Measurements from ENCODE around the gene MAPK8. TPM values are rescaled to one million over a fixed set of nuclear protein-coding genes. Genes with fewer than 3 reads are reported as not detected.

Gene MAPK8
- polyA plus RNA-seq, 1 of the 3 experiments (the other 2 are of a cell fraction) = 26.4 TPM

DNA sequence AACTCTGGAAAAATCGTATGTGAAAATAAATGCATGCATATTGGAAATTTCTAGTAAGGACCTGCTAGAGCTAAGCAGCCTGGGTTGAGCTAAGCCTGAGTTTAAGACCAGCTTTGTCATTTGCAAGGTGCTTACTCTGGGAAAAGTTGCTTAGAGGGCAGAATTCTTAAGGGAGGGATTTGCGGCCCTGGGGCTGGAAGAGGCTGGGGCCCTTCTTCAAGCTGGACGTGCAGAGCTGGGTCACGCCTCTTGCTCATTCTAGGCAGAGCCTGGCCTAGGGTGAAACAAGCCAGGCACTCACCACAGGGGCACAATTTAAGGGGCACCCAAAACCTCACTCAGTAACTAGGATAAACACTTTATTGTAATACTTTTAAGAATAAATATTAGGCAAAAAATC is 161.2 kb downstream of the MAPK8 start:
- Histone ChIP-seq H3K4me3 (ENCODE audit: low read depth in 2 of 2, low read length in 1 of 2) (no peak overlapping the region), H2AFZ (ENCODE audit: low read depth) (no peak overlapping the region), H3K9me2 (no peaks in the 10 kb centered on the region), H3F3A (replicated peaks; ENCODE audit: insufficient read depth) (no peaks in the 10 kb centered on the region), H3K4me2 (no peak overlapping the region), H3K27ac (ENCODE audit: low read depth in 2 of 2, low read length in 1 of 2) (no peak overlapping the region), H4K20me1 (ENCODE audit: insufficient read depth) (peaks cover 48% of the 10 kb centered on the region), H3K27me3 (ENCODE audit: insufficient read depth) (no peaks in the 10 kb centered on the region), H3K36me3 (replicated peaks in 1 of 2; ENCODE audit: control insufficient read depth in 1 of 2, insufficient read depth in 2 of 2, low read length in 1 of 2) (peaks cover 0 to 2% of the 10 kb centered on the region in 2 experiments), H3K4me1 (ENCODE audit: control insufficient read depth in 1 of 2, insufficient read depth in 2 of 2, low read depth in 1 of 2, low read length in 1 of 2) (peaks cover 0 to 66% of the 10 kb centered on the region in 2 experiments; a peak in 1 of 4 replicates), H3K9ac (no peak overlapping the region), H3K79me2 (ENCODE audit: insufficient read depth) (peaks cover 31% of the 10 kb centered on the region), H3K9me3 (no peaks in the 10 kb centered on the region)
- ChIA-PET POLR2A (no interaction called here), CTCF (interaction anchor here (1.1 to 1.7 kb wide), 2 partner anchors 23 to 189 kb away, joined by 3 to 6 read pairs; no protein-coding TSS in a partner anchor)
- DNase-seq = no peak
- WGBS (ENCODE audit: low lambda C conversion rate) = 97% methylated on average over 4 of the region's 4 CpGs
- TF ChIP-seq, protein P1, sequence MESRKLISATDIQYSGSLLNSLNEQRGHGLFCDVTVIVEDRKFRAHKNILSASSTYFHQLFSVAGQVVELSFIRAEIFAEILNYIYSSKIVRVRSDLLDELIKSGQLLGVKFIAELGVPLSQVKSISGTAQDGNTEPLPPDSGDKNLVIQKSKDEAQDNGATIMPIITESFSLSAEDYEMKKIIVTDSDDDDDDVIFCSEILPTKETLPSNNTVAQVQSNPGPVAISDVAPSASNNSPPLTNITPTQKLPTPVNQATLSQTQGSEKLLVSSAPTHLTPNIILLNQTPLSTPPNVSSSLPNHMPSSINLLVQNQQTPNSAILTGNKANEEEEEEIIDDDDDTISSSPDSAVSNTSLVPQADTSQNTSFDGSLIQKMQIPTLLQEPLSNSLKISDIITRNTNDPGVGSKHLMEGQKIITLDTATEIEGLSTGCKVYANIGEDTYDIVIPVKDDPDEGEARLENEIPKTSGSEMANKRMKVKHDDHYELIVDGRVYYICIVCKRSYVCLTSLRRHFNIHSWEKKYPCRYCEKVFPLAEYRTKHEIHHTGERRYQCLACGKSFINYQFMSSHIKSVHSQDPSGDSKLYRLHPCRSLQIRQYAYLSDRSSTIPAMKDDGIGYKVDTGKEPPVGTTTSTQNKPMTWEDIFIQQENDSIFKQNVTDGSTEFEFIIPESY (IDR thresholded peaks at IDR 0.05; ENCODE audit: borderline replicate concordance, low read depth) = no peak
- TF ChIP-seq TCF12 (IDR thresholded peaks at IDR 0.05) = no peak
- TF ChIP-seq, protein P2, sequence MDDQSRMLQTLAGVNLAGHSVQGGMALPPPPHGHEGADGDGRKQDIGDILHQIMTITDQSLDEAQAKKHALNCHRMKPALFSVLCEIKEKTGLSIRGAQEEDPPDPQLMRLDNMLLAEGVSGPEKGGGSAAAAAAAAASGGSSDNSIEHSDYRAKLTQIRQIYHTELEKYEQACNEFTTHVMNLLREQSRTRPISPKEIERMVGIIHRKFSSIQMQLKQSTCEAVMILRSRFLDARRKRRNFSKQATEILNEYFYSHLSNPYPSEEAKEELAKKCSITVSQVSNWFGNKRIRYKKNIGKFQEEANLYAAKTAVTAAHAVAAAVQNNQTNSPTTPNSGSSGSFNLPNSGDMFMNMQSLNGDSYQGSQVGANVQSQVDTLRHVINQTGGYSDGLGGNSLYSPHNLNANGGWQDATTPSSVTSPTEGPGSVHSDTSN (IDR thresholded peaks at IDR 0.05) = no peak
- TF ChIP-seq, protein P3, sequence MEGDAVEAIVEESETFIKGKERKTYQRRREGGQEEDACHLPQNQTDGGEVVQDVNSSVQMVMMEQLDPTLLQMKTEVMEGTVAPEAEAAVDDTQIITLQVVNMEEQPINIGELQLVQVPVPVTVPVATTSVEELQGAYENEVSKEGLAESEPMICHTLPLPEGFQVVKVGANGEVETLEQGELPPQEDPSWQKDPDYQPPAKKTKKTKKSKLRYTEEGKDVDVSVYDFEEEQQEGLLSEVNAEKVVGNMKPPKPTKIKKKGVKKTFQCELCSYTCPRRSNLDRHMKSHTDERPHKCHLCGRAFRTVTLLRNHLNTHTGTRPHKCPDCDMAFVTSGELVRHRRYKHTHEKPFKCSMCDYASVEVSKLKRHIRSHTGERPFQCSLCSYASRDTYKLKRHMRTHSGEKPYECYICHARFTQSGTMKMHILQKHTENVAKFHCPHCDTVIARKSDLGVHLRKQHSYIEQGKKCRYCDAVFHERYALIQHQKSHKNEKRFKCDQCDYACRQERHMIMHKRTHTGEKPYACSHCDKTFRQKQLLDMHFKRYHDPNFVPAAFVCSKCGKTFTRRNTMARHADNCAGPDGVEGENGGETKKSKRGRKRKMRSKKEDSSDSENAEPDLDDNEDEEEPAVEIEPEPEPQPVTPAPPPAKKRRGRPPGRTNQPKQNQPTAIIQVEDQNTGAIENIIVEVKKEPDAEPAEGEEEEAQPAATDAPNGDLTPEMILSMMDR (IDR thresholded peaks at IDR 0.05) = no peak
- no peak for TF ChIP-seq FOXJ3 (CRISPR knock-in tag; IDR thresholded peaks at IDR 0.05)
- no peak for TF ChIP-seq RFX5 (IDR thresholded peaks at IDR 0.05; ENCODE audit: low read length)
- TF ChIP-seq, protein P4, sequence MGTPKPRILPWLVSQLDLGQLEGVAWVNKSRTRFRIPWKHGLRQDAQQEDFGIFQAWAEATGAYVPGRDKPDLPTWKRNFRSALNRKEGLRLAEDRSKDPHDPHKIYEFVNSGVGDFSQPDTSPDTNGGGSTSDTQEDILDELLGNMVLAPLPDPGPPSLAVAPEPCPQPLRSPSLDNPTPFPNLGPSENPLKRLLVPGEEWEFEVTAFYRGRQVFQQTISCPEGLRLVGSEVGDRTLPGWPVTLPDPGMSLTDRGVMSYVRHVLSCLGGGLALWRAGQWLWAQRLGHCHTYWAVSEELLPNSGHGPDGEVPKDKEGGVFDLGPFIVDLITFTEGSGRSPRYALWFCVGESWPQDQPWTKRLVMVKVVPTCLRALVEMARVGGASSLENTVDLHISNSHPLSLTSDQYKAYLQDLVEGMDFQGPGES (IDR thresholded peaks at IDR 0.05; ENCODE audit: low read depth, low read length) = no peak
- TF ChIP-seq FOXM1 (IDR thresholded peaks at IDR 0.05; ENCODE audit: low read depth) = no peak
- no peak for TF ChIP-seq YY1 (IDR thresholded peaks at IDR 0.05; ENCODE audit: low read depth)
- no peak for TF ChIP-seq ELF1 (IDR thresholded peaks at IDR 0.05)
- TF ChIP-seq GATA2 (CRISPR knock-in tag; IDR thresholded peaks at IDR 0.05) = no peak
- TF ChIP-seq EP300 (IDR thresholded peaks at IDR 0.05; ENCODE audit: borderline replicate concordance in 1 of 2, low read depth in 1 of 2, low read length in 1 of 2) = no peak
- TF ChIP-seq, protein P5, sequence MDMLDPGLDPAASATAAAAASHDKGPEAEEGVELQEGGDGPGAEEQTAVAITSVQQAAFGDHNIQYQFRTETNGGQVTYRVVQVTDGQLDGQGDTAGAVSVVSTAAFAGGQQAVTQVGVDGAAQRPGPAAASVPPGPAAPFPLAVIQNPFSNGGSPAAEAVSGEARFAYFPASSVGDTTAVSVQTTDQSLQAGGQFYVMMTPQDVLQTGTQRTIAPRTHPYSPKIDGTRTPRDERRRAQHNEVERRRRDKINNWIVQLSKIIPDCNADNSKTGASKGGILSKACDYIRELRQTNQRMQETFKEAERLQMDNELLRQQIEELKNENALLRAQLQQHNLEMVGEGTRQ (IDR thresholded peaks at IDR 0.05; ENCODE audit: borderline replicate concordance, low read depth, low read length) = no peak
- no peak for TF ChIP-seq MEF2A (IDR thresholded peaks at IDR 0.05; ENCODE audit: borderline replicate concordance, low read depth)
